A673 (cell line): ENCODE results near the gene ZNF358. TPM values are rescaled to one million over a fixed set of nuclear protein-coding genes. Genes with fewer than 3 reads are reported as not detected.

Experiments
- BruUV-seq: library from RNA; stranded (reverse); fragments of 400-500 nt; replicated peaks from 2 replicates; lab custom pipeline; 2021; lab: Mats Ljungman, UMichigan
- CTCF ChIA-PET: fragments of 300-600 bp; sonication (Branson Sonifier 250); formaldehyde crosslinking; loops from one replicate; lab custom pipeline; 2022; ENCODE audit warnings: antibody characterized with exemption; lab: Charles Lee
- POLR2A ChIA-PET: fragments of 300-600 bp; sonication (Branson Sonifier 250); formaldehyde crosslinking; loops from one replicate; lab custom pipeline; 2022; ENCODE audit warnings: antibody characterized with exemption; ENCODE audit not compliant: low non-redundant PET; lab: Charles Lee
- DNase-seq: peaks from one replicate; pipeline ENCODE4 v3.0.0-alpha.2; 2015; ENCODE audit warnings: low spot score
- H3K27ac ChIP-seq: fragments of 200-600 bp; sonication (generic); 2 replicates; pipeline ENCODE4 v1.5.1; 2016; ENCODE audit warnings: mixed run types, low read depth, mild to moderate bottlenecking, mixed read lengths, antibody characterized with exemption, low read length; ENCODE audit not compliant: poor library complexity, severe bottlenecking
- H3K27me3 ChIP-seq: fragments of 200-600 bp; sonication (generic); replicated peaks from 2 replicates; pipeline ENCODE4 v1.6.1; 2017; ENCODE audit warnings: mixed run types, low read depth, mild to moderate bottlenecking, mixed read lengths, antibody characterized with exemption, low read length; ENCODE audit not compliant: insufficient read depth, poor library complexity
- H3K36me3 ChIP-seq: fragments of 200-600 bp; sonication (generic); 2 replicates; pipeline ENCODE4 v1.6.1; 2016; ENCODE audit warnings: mixed run types, mild to moderate bottlenecking, mixed read lengths, antibody characterized with exemption, low read length; ENCODE audit not compliant: insufficient read depth, poor library complexity, severe bottlenecking
- H3K4me1 ChIP-seq: fragments of 200-600 bp; sonication (generic); 2 replicates; pipeline ENCODE4 v1.6.1; 2017; ENCODE audit warnings: mixed run types, mild to moderate bottlenecking, mixed read lengths, antibody characterized with exemption, low read length; ENCODE audit not compliant: insufficient read depth, poor library complexity, severe bottlenecking
- H3K4me3 ChIP-seq: fragments of 200-600 bp; sonication (generic); 2 replicates; pipeline ENCODE4 v1.5.1; 2016; ENCODE audit warnings: low read depth, mixed run types, mild to moderate bottlenecking, mixed read lengths, low read length; ENCODE audit not compliant: poor library complexity, severe bottlenecking
- H3K9me3 ChIP-seq: fragments of 200-600 bp; sonication (generic); 2 replicates; pipeline ENCODE4 v1.6.1; 2016; ENCODE audit warnings: mixed run types, low read depth, mild to moderate bottlenecking, mixed read lengths, antibody characterized with exemption, low read length; ENCODE audit not compliant: poor library complexity, severe bottlenecking
- CTCF ChIP-seq: fragments of 300-800, 200-600 bp; sonication (generic); conservative IDR thresholded peaks from 2 replicates; pipeline ENCODE4 v1.5.1; 2017; ENCODE audit warnings: low read depth, mild to moderate bottlenecking, antibody characterized with exemption, low read length, moderate library complexity, mixed read lengths
- EZH2 ChIP-seq: fragments of 200-600 bp; sonication (generic); IDR thresholded peaks from 2 replicates; pipeline ENCODE4 v1.6.1; 2017; ENCODE audit warnings: borderline replicate concordance, low read depth, mild to moderate bottlenecking, mixed read lengths, antibody characterized with exemption, low read length; ENCODE audit not compliant: poor library complexity, severe bottlenecking
- intact Hi-C: fragments of 100-400 bp; cut with micrococcal nuclease; formaldehyde crosslinking; loops from one replicate; pipeline ENCODE4 v1.10.0; 2022; ENCODE audit not compliant: unreplicated experiment
- total RNA-seq: library from RNA; stranded (reverse); gene quantifications from 2 replicates; pipeline ENCODE4 v1.2.3, GENCODE V29; 2021

The ZNF358 gene
- total RNA-seq, 1 experiment from 2014 or later = 44.1 TPM

DNA sequence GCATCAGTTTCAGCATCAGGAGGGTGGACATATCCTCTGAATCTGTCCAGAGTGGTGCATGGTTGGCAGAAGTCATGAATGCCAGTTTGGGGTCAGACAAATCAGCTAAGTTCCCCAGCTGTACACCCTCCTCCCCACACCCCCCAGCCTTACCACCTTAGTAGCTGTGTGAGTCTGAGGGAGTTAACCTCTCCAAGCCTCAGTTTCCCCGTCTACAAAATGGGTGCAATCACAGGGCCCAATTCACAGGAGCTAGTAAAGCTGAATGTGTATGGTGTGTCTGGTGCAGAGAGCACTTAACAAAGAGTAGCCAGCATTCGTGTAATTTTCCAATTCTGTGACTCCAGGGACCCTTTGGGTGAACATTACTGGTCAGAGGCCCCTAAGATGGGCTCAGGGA, 13.4 kb upstream of the ZNF358 start:
- no TSS peak for BruUV-seq
- peaks cover 4% of the 10 kb centered on the region for H3K27me3 ChIP-seq
- CTCF ChIA-PET = no interaction called here
- no peak for TF ChIP-seq EZH2
- TF ChIP-seq CTCF = no peak
- no peak overlapping the region for H3K4me3 ChIP-seq
- no peak overlapping the region for H3K27ac ChIP-seq
- no peak for DNase-seq
- H3K36me3 ChIP-seq = no peaks in the 10 kb centered on the region
- POLR2A ChIA-PET = no interaction called here
- H3K4me1 ChIP-seq = peaks cover 5% of the 10 kb centered on the region
- no peaks in the 10 kb centered on the region for H3K9me3 ChIP-seq
- intact Hi-C loops = no loop called here

- Histone ChIP-seq H3K27me3 (peaks cover 4% of the 10 kb centered on the region), H3K27ac (no peak overlapping the region), H3K4me3 (no peak overlapping the region), H3K4me1 (peaks cover 5% of the 10 kb centered on the region), H3K9me3 (no peaks in the 10 kb centered on the region), H3K36me3 (no peaks in the 10 kb centered on the region)
- TF ChIP-seq EZH2 = no peak
- no peak for TF ChIP-seq CTCF
- no TSS peak for BruUV-seq
- ChIA-PET CTCF (no interaction called here), POLR2A (no interaction called here)
- no peak for DNase-seq
- intact Hi-C loops = no loop called here
Measured at GRCh38 chr19:7504684-7505083, 11.2 kb upstream of the ZNF358 start.

GRCh38 chr19:7505288-7505681, 10.6 kb upstream of the ZNF358 start:
- POLR2A ChIA-PET = no interaction called here
- no TSS peak for BruUV-seq
- no peak for DNase-seq

More at GRCh38 chr19:7505288-7505681, 10.6 kb upstream of the ZNF358 start:
- CTCF ChIA-PET = interaction anchor here (1.9 kb wide), 1 partner anchor 63 kb away, joined by 4 read pairs; no protein-coding TSS in a partner anchor
- Histone ChIP-seq H3K4me1 (peaks cover 5% of the 10 kb centered on the region), H3K9me3 (no peaks in the 10 kb centered on the region), H3K27ac (no peak overlapping the region), H3K36me3 (no peaks in the 10 kb centered on the region), H3K4me3 (peak overlapping the region; percentile 27), H3K27me3 (peaks cover 4% of the 10 kb centered on the region)
- intact Hi-C loops = no loop called here
- TF ChIP-seq CTCF = no peak
- no peak for TF ChIP-seq EZH2
